Esophagus (tissue), 2 donors: ENCODE data around the gene SPAG16. TPM values are rescaled to one million over a fixed set of nuclear protein-coding genes. Genes with fewer than 3 reads are reported as not detected.

Experiments
- H3K27ac ChIP-seq, 2 donors: one replicate each; pipeline ENCODE4 v1.5.1; 2013; ENCODE audit warnings: low read depth in 2 of 2, mild to moderate bottlenecking in 2 of 2, inconsistent platforms in 1 of 2, low read length in 1 of 2, moderate library complexity in 1 of 2
- H3K27me3 ChIP-seq, 2 donors: one replicate each; pipeline ENCODE4 v1.6.1; 2013; ENCODE audit warnings: low read length in 2 of 2, control low read depth in 1 of 2, mild to moderate bottlenecking in 1 of 2; ENCODE audit not compliant: insufficient read depth in 2 of 2, control insufficient read depth in 1 of 2
- H3K36me3 ChIP-seq, 2 donors: one replicate each; pipeline ENCODE4 v1.6.1; 2013; ENCODE audit warnings: low read length in 1 of 2; ENCODE audit not compliant: control insufficient read depth in 2 of 2, insufficient read depth in 2 of 2
- H3K4me1 ChIP-seq, 2 donors: one replicate each; pipeline ENCODE4 v1.6.1; 2013; ENCODE audit warnings: low read length in 1 of 2; ENCODE audit not compliant: control insufficient read depth in 2 of 2, insufficient read depth in 2 of 2
- H3K4me3 ChIP-seq, 2 donors: one replicate each; pipeline ENCODE4 v1.5.1; 2013; ENCODE audit warnings: low read length in 2 of 2, mild to moderate bottlenecking in 2 of 2, low read depth in 1 of 2, moderate library complexity in 1 of 2
- H3K9me3 ChIP-seq, 2 donors: one replicate each; pipeline ENCODE4 v1.6.1; 2013; ENCODE audit warnings: mild to moderate bottlenecking in 2 of 2, low read depth in 1 of 2, low read length in 1 of 2, moderate library complexity in 1 of 2; ENCODE audit not compliant: control insufficient read depth in 2 of 2, insufficient read depth in 1 of 2
- WGBS, 2 donors: extraction: QIAGEN DNeasy Blood & Tissue Kit; methylation state at CpG; one replicate each; pipeline ENCODE4 v1.1.7; 2013; 5-methylcytosine and 5-hydroxymethylcytosine counted together
- polyA plus RNA-seq, 2 donors: library from polyadenylated mRNA; stranded (reverse); fragments of 200-250 nt; gene quantifications; one replicate each; pipeline ENCODE4 v1.2.3, GENCODE V29; 2013
- donor health status: healthy with polysubstance abuse.
- donor health status: Bipolar disorder and iron deficiency.

The SPAG16 gene
- polyA plus RNA-seq, 2 donors: 20.4 to 21.2 TPM

- Histone ChIP-seq H3K27me3 (no peaks in the 10 kb centered on the region), H3K4me3 (no peak overlapping the region), H3K4me1 (no peaks in the 10 kb centered on the region), H3K9me3 (no peaks in the 10 kb centered on the region), H3K27ac (no peak overlapping the region), H3K36me3 (no peaks in the 10 kb centered on the region)
- WGBS, 2 donors: 86 to 88% methylated on average over 3 of the region's 3 CpGs
These were observed 507.8 kb downstream of the SPAG16 start for GRCh38 chr2:213792045-213792444.

GRCh38 chr2:213806125-213806726 lies 522.0 kb downstream of the SPAG16 start:
- no peak overlapping the region for H3K4me3 ChIP-seq
- H3K36me3 ChIP-seq: no peaks in the 10 kb centered on the region
- no peaks in the 10 kb centered on the region for H3K9me3 ChIP-seq
- no peaks in the 10 kb centered on the region for H3K4me1 ChIP-seq
- 11 to 13% methylated on average over 1 of the region's 1 CpG for WGBS, 2 donors
- H3K27ac ChIP-seq: no peak overlapping the region
- H3K27me3 ChIP-seq: no peaks in the 10 kb centered on the region

GRCh38 chr2:213816583-213816982 lies 532.3 kb downstream of the SPAG16 start:
- no peak overlapping the region for H3K4me3 ChIP-seq
- H3K9me3 ChIP-seq: no peaks in the 10 kb centered on the region
- no peak overlapping the region for H3K27ac ChIP-seq
- H3K27me3 ChIP-seq: no peaks in the 10 kb centered on the region
- no peaks in the 10 kb centered on the region for H3K4me1 ChIP-seq
- no peaks in the 10 kb centered on the region for H3K36me3 ChIP-seq

- H3K36me3 ChIP-seq: no peaks in the 10 kb centered on the region
- H3K27me3 ChIP-seq: no peaks in the 10 kb centered on the region
- H3K4me3 ChIP-seq: no peak overlapping the region
- H3K27ac ChIP-seq: no peak overlapping the region
- no peaks in the 10 kb centered on the region for H3K4me1 ChIP-seq
- H3K9me3 ChIP-seq: no peaks in the 10 kb centered on the region
- 32 to 41% methylated on average over 1 of the region's 1 CpG for WGBS, 2 donors
These were observed 534.2 kb downstream of the SPAG16 start for GRCh38 chr2:213818436-213818835.

- Histone ChIP-seq H3K27ac (no peak overlapping the region), H3K9me3 (no peaks in the 10 kb centered on the region), H3K4me1 (no peaks in the 10 kb centered on the region), H3K36me3 (no peaks in the 10 kb centered on the region), H3K4me3 (no peak overlapping the region), H3K27me3 (no peaks in the 10 kb centered on the region)
These were observed 550.1 kb downstream of the SPAG16 start for GRCh38 chr2:213834331-213834730.

GRCh38 chr2:213834746-213835145 lies 550.5 kb downstream of the SPAG16 start:
- Histone ChIP-seq H3K4me1 (no peaks in the 10 kb centered on the region), H3K27ac (no peak overlapping the region), H3K4me3 (no peak overlapping the region), H3K36me3 (no peaks in the 10 kb centered on the region), H3K9me3 (no peaks in the 10 kb centered on the region), H3K27me3 (no peaks in the 10 kb centered on the region)
- WGBS, 2 donors: 69 to 79% methylated on average over 1 of the region's 1 CpG

- 17 to 19% methylated on average over 1 of the region's 1 CpG for WGBS, 2 donors
- Histone ChIP-seq H3K4me3 (no peak overlapping the region), H3K27ac (no peak overlapping the region), H3K27me3 (no peaks in the 10 kb centered on the region), H3K4me1 (no peaks in the 10 kb centered on the region), H3K9me3 (no peaks in the 10 kb centered on the region), H3K36me3 (no peaks in the 10 kb centered on the region)
These were observed 562.6 kb downstream of the SPAG16 start for GRCh38 chr2:213846856-213847255.

GRCh38 chr2:213847316-213847715 lies 563.1 kb downstream of the SPAG16 start:
- no peak overlapping the region for H3K27ac ChIP-seq
- no peaks in the 10 kb centered on the region for H3K9me3 ChIP-seq
- no peaks in the 10 kb centered on the region for H3K36me3 ChIP-seq
- 80 to 81% methylated on average over 3 of the region's 3 CpGs for WGBS, 2 donors
- no peak overlapping the region for H3K4me3 ChIP-seq
- no peaks in the 10 kb centered on the region for H3K4me1 ChIP-seq
- H3K27me3 ChIP-seq: no peaks in the 10 kb centered on the region

- Histone ChIP-seq H3K4me1 (no peaks in the 10 kb centered on the region), H3K36me3 (no peaks in the 10 kb centered on the region), H3K4me3 (no peak overlapping the region), H3K27ac (no peak overlapping the region), H3K27me3 (no peaks in the 10 kb centered on the region), H3K9me3 (no peaks in the 10 kb centered on the region)
- WGBS, 2 donors: 60 to 66% methylated on average over 4 of the region's 4 CpGs
These were observed 564.4 kb downstream of the SPAG16 start for GRCh38 chr2:213848631-213849030.

GRCh38 chr2:213861638-213862037 lies 577.4 kb downstream of the SPAG16 start:
- Histone ChIP-seq H3K9me3 (no peaks in the 10 kb centered on the region), H3K27ac (no peak overlapping the region), H3K4me3 (no peak overlapping the region), H3K36me3 (no peaks in the 10 kb centered on the region), H3K27me3 (no peaks in the 10 kb centered on the region), H3K4me1 (no peaks in the 10 kb centered on the region)
